ENCODE measurements around the gene TBC1D28. TPM values are rescaled to one million over a fixed set of nuclear protein-coding genes. Genes with fewer than 3 reads are reported as not detected.

Gene TBC1D28
- not detected in 2 replicates for total RNA-seq

DNA sequence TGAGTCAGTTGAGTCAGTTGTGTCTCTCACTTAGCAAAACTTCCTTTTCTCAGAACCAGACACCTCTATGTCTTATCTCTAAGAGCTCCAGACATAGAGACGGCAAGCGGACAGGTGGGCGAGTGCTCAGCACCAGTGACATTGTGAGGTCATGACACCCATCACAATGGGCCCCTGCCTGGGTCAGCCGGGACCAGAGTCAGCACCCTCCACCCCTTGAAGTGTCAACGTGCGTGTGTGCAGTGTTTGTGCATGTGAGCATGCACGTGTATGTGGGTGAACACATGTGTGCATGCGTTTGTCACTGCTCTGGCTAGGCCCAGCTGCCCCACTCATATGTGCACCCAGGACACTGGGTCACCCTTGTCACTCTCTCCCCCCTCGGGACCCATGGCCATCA lies at the start of gene TBC1D28:
TBC1D28 (minus strand) TSS at position 101 of the 400 bp plus-strand sequence. CDS start 3,039 bp downstream, outside the sequence.

DNA sequence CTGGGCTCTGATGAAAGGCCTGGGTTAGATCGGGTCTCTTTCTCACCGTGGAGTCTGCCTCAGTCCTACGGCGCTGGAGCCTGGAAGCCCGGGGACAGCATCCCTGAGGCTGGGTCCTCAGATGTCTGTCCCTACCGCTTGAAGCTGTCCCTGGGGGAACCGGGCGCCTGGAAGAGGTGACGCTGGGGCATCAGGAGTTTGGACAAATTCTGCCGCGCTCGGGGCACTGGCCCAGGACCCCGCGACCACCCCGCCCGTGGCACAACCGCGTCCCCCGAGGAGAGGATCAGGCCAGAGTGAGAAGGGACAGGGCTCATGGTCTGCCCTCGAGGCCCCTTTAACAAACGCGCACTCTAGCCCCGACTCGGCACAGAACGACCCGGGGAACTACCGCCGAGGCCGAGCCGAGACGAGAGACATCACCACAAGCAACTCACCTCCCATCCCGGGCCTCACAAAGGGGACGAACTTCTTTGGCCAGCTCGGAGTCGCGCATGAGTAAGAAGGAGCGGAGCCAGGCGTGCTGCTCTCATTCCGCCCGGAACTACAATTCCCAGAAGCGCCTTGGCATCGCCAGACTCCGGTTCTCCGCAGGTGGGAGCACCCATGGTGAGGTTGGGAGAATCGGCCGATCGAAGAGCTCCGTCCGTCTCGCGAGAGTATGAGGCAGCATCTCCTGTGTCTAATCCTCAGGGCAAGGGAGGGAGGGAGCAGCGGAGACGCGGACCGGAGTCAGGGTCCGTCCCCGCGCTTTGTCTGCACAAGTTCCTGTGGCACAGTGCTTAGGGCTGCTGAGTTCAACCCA lies 37.8 kb upstream of the TBC1D28 start, which contains the start of gene FOXO3B:
FOXO3B (minus strand) TSS at position 548 of the 805 bp plus-strand sequence. CDS start 663 bp downstream, outside the sequence.

Other genes with a start within 250 kb of the TBC1D28 start
- gene LGALS9C, start 167.6 kb downstream of the TBC1D28 start, total RNA-seq, result not detected in 2 replicates
- 4.5 and 7.0 TPM in 2 replicates for gene FOXO3B, start 37.9 kb upstream of the TBC1D28 start, total RNA-seq
- gene FBXW10, start 99.7 kb upstream of the TBC1D28 start, total RNA-seq, result 0.03 TPM in 1 of 2 replicates, not detected in the other
- 101 and 117 TPM in 2 replicates for gene TVP23B, start 136.8 kb upstream of the TBC1D28 start, total RNA-seq
- 27.1 and 32.9 TPM in 2 replicates for gene PRPSAP2, start 213.7 kb upstream of the TBC1D28 start, total RNA-seq

Data from smooth muscle cell of the pulmonary artery (primary cell).